HEK293 (cell line): ENCODE data around the gene PROK2.

Source experiments
- CTCF ChIA-PET: fragments of 350-600 bp; formaldehyde crosslinking; extraction: SDS; loops from one replicate; lab custom pipeline; 2021; ENCODE audit warnings: antibody characterized with exemption; lab: Yijun Ruan, JAX
- POLR2A ChIA-PET: fragments of 300-600 bp; formaldehyde crosslinking; extraction: SDS; loops from one replicate; lab custom pipeline; 2020; ENCODE audit warnings: antibody characterized with exemption, inconsistent platforms; lab: Yijun Ruan, JAX
- H3K27ac ChIP-seq: fragments of 200-500 bp; sonication (Bioruptor generic); 2 replicates; pipeline ENCODE4 v1.5.1; 2014; ENCODE audit warnings: low read depth, low read length, control low read depth, inconsistent platforms; ENCODE audit errors: extremely low read depth
- H3K36me3 ChIP-seq, 2 experiments: fragments of 200-500 bp in 1 of 2; sonication (Bioruptor generic) in 1 of 2; 1 replicate in 1 of 2; 2 replicates in 1 of 2; pipeline ENCODE4 v1.5.1; 2014 to 2017; ENCODE audit warnings: inconsistent platforms in 2 of 2, low read length in 2 of 2; ENCODE audit not compliant: control insufficient read depth in 2 of 2, insufficient read depth in 1 of 2
- H3K4me1 ChIP-seq: fragments of 200-500 bp; sonication (Bioruptor generic); 2 replicates; pipeline ENCODE4 v1.5.1; 2014; ENCODE audit warnings: mild to moderate bottlenecking, low read length, inconsistent platforms; ENCODE audit not compliant: control insufficient read depth, insufficient read depth
- H3K4me3 ChIP-seq: 2 replicates; pipeline ENCODE4 v1.5.1; 2011; ENCODE audit warnings: low read depth, mild to moderate bottlenecking, control low read depth, low read length, moderate library complexity
- H3K9me3 ChIP-seq: fragments of 200-500 bp; sonication (Bioruptor generic); 2 replicates; pipeline ENCODE4 v1.5.1; 2014; ENCODE audit warnings: low read depth, low read length, inconsistent platforms; ENCODE audit not compliant: control insufficient read depth, insufficient read depth
- ELK4 ChIP-seq: IDR thresholded peaks from 2 replicates; pipeline ENCODE4 v1.6.1; 2011; ENCODE audit warnings: mild to moderate bottlenecking, low read depth, low read length, borderline replicate concordance
- GFI1B ChIP-seq: fragments of 450-650 bp; formaldehyde crosslinking; IDR thresholded peaks from 2 replicates; pipeline ENCODE4 v1.5.1; 2016; ENCODE audit warnings: missing biosample characterization, missing genetic modification characterization
- KLF9 ChIP-seq: fragments of 450-650 bp; formaldehyde crosslinking; IDR thresholded peaks from 2 replicates; pipeline ENCODE4 v1.5.1; 2016; ENCODE audit warnings: missing biosample characterization, missing genetic modification characterization, low read depth
- REST ChIP-seq: fragments of 450-650 bp; formaldehyde crosslinking; IDR thresholded peaks from 2 replicates; pipeline ENCODE4 v1.5.1; 2016; ENCODE audit warnings: missing biosample characterization, missing genetic modification characterization
- SETDB1 ChIP-seq: IDR thresholded peaks from one replicate; pipeline ENCODE4 v1.6.1; 2017; ENCODE audit warnings: mild to moderate bottlenecking, low read length, moderate library complexity, mixed read lengths; ENCODE audit not compliant: insufficient read length
- SP2 ChIP-seq: fragments of 450-650 bp; formaldehyde crosslinking; IDR thresholded peaks from 2 replicates; pipeline ENCODE4 v1.5.1; 2016; ENCODE audit warnings: missing biosample characterization, missing genetic modification characterization
- ZNF175 ChIP-seq: fragments of 450-650 bp; formaldehyde crosslinking; IDR thresholded peaks from 2 replicates; pipeline ENCODE4 v1.5.1; 2016; ENCODE audit warnings: missing biosample characterization, missing genetic modification characterization
- ZNF302 ChIP-seq: fragments of 450-650 bp; formaldehyde crosslinking; IDR thresholded peaks from 2 replicates; pipeline ENCODE4 v1.5.1; 2016; ENCODE audit warnings: missing biosample characterization, missing genetic modification characterization, low read depth
- ZNF391 ChIP-seq: fragments of 450-650 bp; formaldehyde crosslinking; IDR thresholded peaks from 2 replicates; pipeline ENCODE4 v1.5.1; 2016; ENCODE audit warnings: low read depth, missing biosample characterization, missing genetic modification characterization, borderline replicate concordance
- ZNF416 ChIP-seq: fragments of 450-650 bp; formaldehyde crosslinking; IDR thresholded peaks from 2 replicates; pipeline ENCODE4 v1.5.1; 2016; ENCODE audit warnings: missing biosample characterization, missing genetic modification characterization
- ZNF433 ChIP-seq: fragments of 450-650 bp; formaldehyde crosslinking; IDR thresholded peaks from 2 replicates; pipeline ENCODE4 v1.5.1; 2016; ENCODE audit warnings: missing biosample characterization, missing genetic modification characterization, low read depth
- ZNF488 ChIP-seq: fragments of 450-650 bp; formaldehyde crosslinking; IDR thresholded peaks from 2 replicates; pipeline ENCODE4 v1.5.1; 2016; ENCODE audit warnings: missing biosample characterization, missing genetic modification characterization
- ZNF518A ChIP-seq: fragments of 450-650 bp; formaldehyde crosslinking; conservative IDR thresholded peaks from 2 replicates; pipeline ENCODE4 v1.5.1; 2016; ENCODE audit warnings: low read depth, missing biosample characterization, missing genetic modification characterization
- ZNF585B ChIP-seq: fragments of 450-650 bp; formaldehyde crosslinking; IDR thresholded peaks from 2 replicates; pipeline ENCODE4 v1.5.1; 2016; ENCODE audit warnings: missing biosample characterization, missing genetic modification characterization
- ZSCAN30 ChIP-seq: fragments of 450-650 bp; IDR thresholded peaks from 2 replicates; pipeline ENCODE4 v1.5.1; 2018; ENCODE audit warnings: missing biosample characterization, mild to moderate bottlenecking, missing genetic modification characterization, moderate library complexity

PROK2 gene

GRCh38 chr3:71776538-71776937 is 8.4 kb downstream of the PROK2 start:
- CTCF ChIA-PET: no interaction called here
- TF ChIP-seq GFI1B (tag by site-specific recombination) (no peak), ZNF302 (tag by site-specific recombination) (no peak), KLF9 (tag by site-specific recombination) (no peak), ELK4 (no peak), ZNF175 (tag by site-specific recombination) (no peak), ZNF416 (tag by site-specific recombination) (no peak), SP2 (tag by site-specific recombination) (no peak)
- no peaks in the 10 kb centered on the region for H3K4me1 ChIP-seq
- H3K27ac ChIP-seq: no peak overlapping the region
- no peaks in the 10 kb centered on the region for H3K36me3 ChIP-seq
- no peak overlapping the region for H3K4me3 ChIP-seq
- no peaks in the 10 kb centered on the region for H3K9me3 ChIP-seq
- POLR2A ChIA-PET: no interaction called here

GRCh38 chr3:71771884-71772283 is 13.1 kb downstream of the PROK2 start:
- H3K36me3 ChIP-seq: no peaks in the 10 kb centered on the region
- CTCF ChIA-PET: no interaction called here
- H3K9me3 ChIP-seq: no peaks in the 10 kb centered on the region
- H3K27ac ChIP-seq: no peak overlapping the region
- no peak overlapping the region for H3K4me3 ChIP-seq
- H3K4me1 ChIP-seq: no peaks in the 10 kb centered on the region
- POLR2A ChIA-PET: no interaction called here
- no peak for TF ChIP-seq ZNF518A (tag by site-specific recombination)
- TF ChIP-seq ZNF585B: no peak
- TF ChIP-seq REST (tag by site-specific recombination): no peak
- no peak for TF ChIP-seq ZNF433 (tag by site-specific recombination)
- no peak for TF ChIP-seq SETDB1
- TF ChIP-seq ZNF488 (tag by site-specific recombination): no peak
- TF ChIP-seq ZNF391 (tag by site-specific recombination): no peak
- no peak for TF ChIP-seq ZSCAN30 (tag by site-specific recombination)
